ENCODE results near the gene DTNBP1. TPM values are rescaled to one million over a fixed set of nuclear protein-coding genes. Genes with fewer than 3 reads are reported as not detected.

Gene DTNBP1
- total and polyA plus RNA-seq, 2 donors (not counting 3 experiments of a cell fraction or from before 2014, with no cell fraction given), result 24.3 to 28.9 TPM

DNA sequence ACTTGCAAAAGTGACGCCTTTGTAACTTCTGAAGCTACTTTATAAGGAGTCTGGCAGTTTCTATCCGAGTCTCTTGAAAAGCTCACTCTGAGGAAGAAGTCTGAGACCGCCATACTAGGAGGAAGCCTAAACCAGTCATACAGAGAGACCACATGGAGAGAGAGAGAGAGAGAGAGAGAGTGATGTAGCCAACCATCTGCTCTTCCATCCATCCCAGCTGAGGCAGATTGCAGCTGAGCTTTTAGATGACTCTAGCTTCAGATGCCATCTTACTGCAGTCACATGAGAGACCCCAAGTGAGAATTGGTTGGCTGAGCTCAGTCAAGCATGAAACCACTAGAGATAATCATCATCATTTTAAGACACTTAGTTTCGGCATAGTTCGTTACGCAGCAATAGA lies 15.0 kb upstream of the DTNBP1 start:
- Histone ChIP-seq H2AFZ (ENCODE audit: low read depth, low read length) (no peak overlapping the region), H4K20me1 (replicated peaks; ENCODE audit: control insufficient read depth, extremely low read depth, insufficient read depth, low read length) (no peaks in the 10 kb centered on the region), H3K27ac (ENCODE audit: insufficient read depth, low read depth, low read length) (no peak overlapping the region), H3K4me2 (ENCODE audit: insufficient read depth, low read length) (no peak overlapping the region), H3K36me3 (ENCODE audit: control insufficient read depth in 2 of 2, extremely low read depth in 1 of 2, insufficient read depth in 2 of 2, low read length in 2 of 2) (no peaks in the 10 kb centered on the region), H3K27me3 (ENCODE audit: control insufficient read depth in 2 of 2, insufficient read depth in 2 of 2, low read length in 2 of 2) (peaks cover 5 to 7% of the 10 kb centered on the region in 2 experiments), H3K9me1 (replicated peaks; ENCODE audit: control insufficient read depth, extremely low read depth, insufficient read depth, low read length) (no peaks in the 10 kb centered on the region), H3K9me3 (replicated peaks; ENCODE audit: control insufficient read depth, insufficient read depth, low read length) (no peaks in the 10 kb centered on the region), H3K79me2 (ENCODE audit: control insufficient read depth, insufficient read depth, low read length) (no peaks in the 10 kb centered on the region), H3K4me3 (replicated peaks in 1 of 3; ENCODE audit: insufficient read depth in 1 of 3, low read depth in 1 of 3, low read length in 3 of 3) (no peak overlapping the region), H3K9ac (replicated peaks; ENCODE audit: extremely low read depth, insufficient read depth, low read length) (no peak overlapping the region), H3K4me1 (ENCODE audit: control insufficient read depth, extremely low read depth, insufficient read depth, low read length) (no peaks in the 10 kb centered on the region)
- intact Hi-C loops (cut with micrococcal nuclease), result no loop called here
- no peak for DNase-seq (ENCODE audit: low read depth, low spot score)
- ChIA-PET CTCF (interaction anchor here (1.2 kb wide), 1 partner anchor 13 kb away, joined by 3 read pairs; no protein-coding TSS in a partner anchor), POLR2A (no interaction called here)
- dilution Hi-C loops (cut with MboI; ENCODE audit: extremely low pct_ligation_motif_present, low sequenced_read_pairs), result no loop called here
- FAIRE-seq, result no peak
- no TSS peak for BruUV-seq (replicated peaks)
- TF ChIP-seq, protein P1, sequence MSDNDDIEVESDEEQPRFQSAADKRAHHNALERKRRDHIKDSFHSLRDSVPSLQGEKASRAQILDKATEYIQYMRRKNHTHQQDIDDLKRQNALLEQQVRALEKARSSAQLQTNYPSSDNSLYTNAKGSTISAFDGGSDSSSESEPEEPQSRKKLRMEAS (IDR thresholded peaks at IDR 0.05; ENCODE audit: insufficient read depth, insufficient read length), result no peak
- TF ChIP-seq CTCF (IDR thresholded peaks at IDR 0.05; ENCODE audit: extremely low read depth in 1 of 2, insufficient read depth in 1 of 2, low read depth in 1 of 2, low read length in 2 of 2), result no peak
- TF ChIP-seq JUN (IDR thresholded peaks at IDR 0.05; ENCODE audit: borderline replicate concordance, insufficient read depth, insufficient read length, low read depth), result no peak
- no peak for TF ChIP-seq FOS (IDR thresholded peaks at IDR 0.05; ENCODE audit: borderline replicate concordance, insufficient read depth, low read length)
- no peak for TF ChIP-seq POLR2AphosphoS5 (IDR thresholded peaks at IDR 0.05; ENCODE audit: insufficient read depth, low read depth, low read length)
- TF ChIP-seq POLR2A (IDR thresholded peaks at IDR 0.05; ENCODE audit: low read depth, low read length), result no peak
- TF ChIP-seq MYC (IDR thresholded peaks at IDR 0.05; ENCODE audit: low read depth, low read length), result no peak
- no peak for TF ChIP-seq GATA2 (IDR thresholded peaks at IDR 0.05; ENCODE audit: insufficient read depth, insufficient read length, low read depth, low read length)
- no peak for TF ChIP-seq EZH2 (IDR thresholded peaks at IDR 0.05; ENCODE audit: borderline replicate concordance, low read depth, low read length, severe bottlenecking)
